Hematopoietic multipotent progenitor cell treated with erythropoietin and hydrocortisone succinate and interleukin-3 and kit ligand, for 17 days (in vitro differentiated cells): ENCODE data around the gene COG8.
"Not testable (repeated sequence)": the region's sequence is repeated elsewhere in the genome, so short reads cannot be mapped to it uniquely, and the experiment has no call there.

Experiments used
- DNase-seq: peaks from one replicate; pipeline ENCODE4 v3.0.0-alpha.2; 2015; ENCODE audit warnings: low spot score

Gene COG8

DNA sequence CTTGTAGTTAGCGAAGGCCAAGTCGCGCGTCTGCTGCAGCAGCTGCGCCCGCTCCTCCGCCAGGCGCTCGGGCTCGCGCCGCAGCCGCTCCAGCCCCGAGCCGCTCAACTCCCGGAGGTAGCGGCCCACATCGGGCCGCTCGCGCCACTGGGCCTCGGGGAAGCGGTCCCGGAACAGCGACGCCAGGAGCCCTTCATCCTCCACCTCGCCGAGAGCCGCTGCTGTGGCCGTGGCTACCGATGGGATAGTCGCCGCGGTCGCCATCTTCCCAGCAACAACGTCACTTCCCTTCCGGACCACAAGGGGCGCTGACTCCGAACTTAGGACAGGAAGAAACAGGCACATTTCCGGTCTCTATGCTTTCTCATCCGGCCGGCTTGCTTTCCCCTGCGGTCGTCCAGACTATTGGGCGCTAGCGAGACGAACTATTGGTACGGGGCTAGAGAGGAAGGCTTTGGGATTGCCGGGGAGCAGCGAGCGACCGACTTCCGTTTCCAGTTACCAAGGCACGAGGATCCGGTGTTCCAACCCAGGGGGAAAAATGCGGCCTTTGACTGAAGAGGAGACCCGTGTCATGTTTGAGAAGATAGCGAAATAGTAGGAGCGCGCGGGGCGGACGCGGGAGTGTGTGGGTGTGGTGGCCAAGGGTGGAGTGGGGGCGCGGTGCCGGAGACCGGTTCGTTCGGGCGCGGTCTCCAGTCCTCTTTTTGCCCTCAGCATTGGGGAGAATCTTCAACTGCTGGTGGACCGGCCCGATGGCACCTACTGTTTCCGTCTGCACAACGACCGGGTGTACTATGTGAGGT is at the start of gene COG8, which contains the start of gene NIP7:
TSS of gene COG8 (minus strand) at position 276 of the 806 bp plus-strand sequence. CDS start at position 264, 12 bp downstream.
TSS of gene NIP7 (plus strand) at position 484 of the 806 bp plus-strand sequence. CDS start at position 542, 58 bp downstream.
- peak; percentile 96 for DNase-seq

DNA sequence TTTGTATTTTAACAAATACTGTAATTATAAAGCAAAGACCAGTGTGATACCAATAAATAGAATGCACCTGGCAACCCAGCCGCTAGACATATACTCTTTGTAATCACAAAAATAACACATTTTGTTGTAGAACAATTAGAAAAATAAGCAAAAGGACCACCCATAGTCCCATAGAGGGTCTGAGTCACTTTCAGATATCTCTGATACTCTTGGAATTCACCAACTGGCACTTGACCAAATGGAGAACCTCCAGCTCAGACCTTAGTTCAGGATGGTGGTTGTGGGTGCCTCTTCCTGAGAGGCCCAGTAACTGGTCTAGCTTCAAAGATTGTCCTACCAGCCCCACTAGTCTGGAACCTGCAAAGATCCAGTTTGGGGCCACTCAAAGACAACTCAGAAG is 47.2 kb upstream of the COG8 start:
- DNase-seq: no peak

GRCh38 chr16:69384974-69385373 is 45.6 kb upstream of the COG8 start:
- peak; percentile 35 for DNase-seq

DNA sequence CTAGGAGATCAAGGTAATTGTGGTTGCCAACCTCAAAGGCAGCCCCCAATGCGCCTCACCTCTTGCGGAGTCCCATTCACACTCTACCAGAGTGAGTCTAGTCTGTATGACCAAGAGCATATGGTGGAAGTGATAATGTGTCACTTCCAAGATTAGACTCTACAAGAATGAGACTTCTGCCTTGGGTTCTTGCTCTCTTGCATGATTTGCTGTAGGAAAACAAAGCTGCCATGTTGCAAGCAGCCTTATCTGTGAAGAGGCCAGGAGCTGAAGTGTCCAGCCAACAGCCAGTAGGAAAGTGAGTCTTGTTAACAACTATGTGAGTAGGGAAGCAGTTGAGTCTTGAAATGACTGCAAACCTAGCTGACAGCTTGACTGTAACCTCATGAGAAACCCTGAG is 43.1 kb upstream of the COG8 start:
- DNase-seq: no peak

GRCh38 chr16:69381231-69381630 is 41.9 kb upstream of the COG8 start:
- no peak for DNase-seq

- DNase-seq: no peak
Measured at GRCh38 chr16:69378760-69379159, 39.4 kb upstream of the COG8 start.

DNA sequence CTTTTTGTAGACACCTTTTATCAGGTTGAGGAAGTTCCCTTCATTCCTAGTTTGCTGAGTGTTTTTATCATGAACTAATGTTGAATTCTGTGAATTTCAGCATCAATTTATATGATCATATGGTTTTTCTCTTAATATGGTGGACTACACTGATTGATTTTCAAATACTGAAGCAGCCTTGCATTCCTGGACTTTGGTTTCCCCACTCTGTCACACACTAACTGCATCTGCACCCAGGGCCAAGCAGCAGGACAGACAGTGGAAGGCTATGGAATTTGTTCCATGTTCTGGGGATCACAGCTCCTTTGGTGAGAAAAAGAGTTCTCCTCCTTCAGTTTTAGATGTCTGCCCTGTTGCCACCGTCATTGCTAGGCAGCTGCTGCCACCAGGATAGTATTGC is 38.7 kb upstream of the COG8 start:
- DNase-seq: no peak

DNA sequence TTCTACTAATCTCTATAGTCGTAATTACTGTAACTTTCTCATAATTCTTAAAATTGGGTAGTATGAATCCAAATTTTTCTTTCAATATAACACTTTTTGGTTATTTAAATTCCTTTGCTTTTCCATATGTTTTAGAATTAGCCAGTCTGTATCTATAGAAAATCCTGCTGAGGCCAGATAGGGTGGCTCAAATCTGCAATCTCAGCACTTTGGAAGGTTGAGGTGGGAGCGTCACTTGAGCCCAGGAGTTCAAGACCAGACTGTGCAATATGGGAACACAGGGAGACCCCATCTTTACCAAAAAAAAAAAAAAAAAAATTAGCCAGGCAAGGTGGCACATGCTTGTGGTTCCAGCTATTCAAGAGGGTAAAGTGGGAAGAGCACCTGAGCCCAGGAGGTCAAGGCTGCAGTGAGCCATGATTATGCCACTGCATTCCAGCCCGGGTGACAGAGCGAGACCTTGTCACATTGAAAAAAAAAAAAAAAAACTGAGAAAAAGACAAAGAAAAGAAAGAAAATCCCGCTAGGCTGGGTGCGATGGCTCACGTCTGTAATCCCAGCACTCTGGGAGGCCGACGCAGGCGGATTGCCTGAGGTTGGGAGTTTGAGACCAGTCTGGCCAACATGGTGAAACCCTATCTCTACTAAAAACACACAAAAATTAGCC is 37.2 kb upstream of the COG8 start:
- DNase-seq: no peak

- no peak for DNase-seq
Measured at GRCh38 chr16:69373019-69373418, 33.7 kb upstream of the COG8 start.

DNA sequence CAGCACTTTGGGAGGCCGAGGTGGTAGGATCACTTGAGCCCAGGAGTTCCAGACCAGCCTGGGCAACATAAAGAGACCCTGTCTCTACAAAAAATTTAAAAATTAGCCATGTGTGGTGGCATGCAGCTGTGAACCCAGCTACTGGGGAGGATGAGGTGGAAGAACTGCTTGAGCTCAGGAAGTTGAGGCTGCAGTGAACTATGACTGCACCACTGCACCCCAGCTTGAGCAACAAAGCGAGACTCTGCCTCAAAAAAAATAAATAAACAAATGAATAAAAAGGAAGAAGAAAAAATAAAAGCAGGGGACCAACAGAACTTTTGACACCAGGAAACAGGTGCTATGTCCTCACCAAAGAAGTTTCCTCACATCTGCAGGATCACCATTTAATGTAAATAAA is 32.2 kb upstream of the COG8 start:
- DNase-seq: no peak

DNA sequence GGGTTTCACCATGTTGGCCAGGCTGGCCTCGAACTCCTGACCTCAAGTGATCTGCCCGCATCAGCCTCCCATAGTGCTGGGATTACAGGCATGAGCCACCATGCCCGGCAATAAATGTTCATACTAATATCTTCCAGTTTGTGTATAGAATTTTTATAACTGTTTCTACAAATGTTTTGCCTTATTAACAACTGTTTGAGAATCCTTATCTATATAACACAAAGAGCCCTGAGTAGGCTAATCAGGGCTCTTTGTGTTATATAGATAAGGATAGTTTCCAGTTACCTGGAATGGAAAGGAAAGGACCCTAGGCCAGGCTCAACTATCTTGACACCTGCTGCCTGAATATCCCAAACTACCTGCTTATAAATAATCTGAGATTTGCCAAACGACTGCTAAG is 29.5 kb upstream of the COG8 start:
- no peak for DNase-seq

DNA sequence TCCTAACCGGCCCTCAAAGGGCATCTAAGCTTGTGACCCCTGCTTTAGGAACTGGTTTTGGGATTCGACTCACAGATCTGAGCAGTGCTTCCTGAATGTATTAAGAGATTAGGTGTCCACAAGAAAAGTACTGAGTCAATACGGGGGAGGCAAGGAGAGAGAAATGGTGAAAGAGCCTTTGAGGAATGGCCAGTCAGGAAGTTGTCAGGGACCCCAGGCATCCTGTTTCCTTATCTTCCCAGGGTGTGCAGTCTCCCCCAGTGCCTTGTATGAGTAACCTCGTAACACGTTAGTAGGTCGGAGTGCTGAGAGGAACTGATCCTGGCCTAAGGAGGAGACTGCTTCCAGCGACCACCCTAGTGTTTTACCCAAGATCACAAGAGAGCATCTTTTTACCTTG is 28.6 kb upstream of the COG8 start:
- no peak for DNase-seq

DNA sequence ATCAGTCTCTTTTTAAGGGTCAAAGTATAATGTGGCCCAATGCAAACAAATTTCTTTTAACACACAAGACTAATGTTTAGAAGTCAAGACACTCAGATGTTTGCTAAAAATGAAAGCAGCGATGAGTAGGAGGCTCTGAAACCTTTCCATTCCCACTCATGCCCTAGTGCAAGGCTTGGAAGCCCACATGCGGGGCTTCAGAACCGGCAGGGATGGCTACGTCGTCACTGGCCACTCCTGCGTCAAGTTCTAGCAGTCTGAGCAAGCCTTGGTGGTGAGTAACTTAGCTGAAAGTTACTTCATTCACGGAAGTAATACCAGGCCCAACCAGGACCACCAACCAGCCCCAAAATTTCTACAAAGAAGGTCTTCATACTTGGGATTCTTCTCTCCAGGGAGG is 27.1 kb upstream of the COG8 start:
- DNase-seq: no peak

DNA sequence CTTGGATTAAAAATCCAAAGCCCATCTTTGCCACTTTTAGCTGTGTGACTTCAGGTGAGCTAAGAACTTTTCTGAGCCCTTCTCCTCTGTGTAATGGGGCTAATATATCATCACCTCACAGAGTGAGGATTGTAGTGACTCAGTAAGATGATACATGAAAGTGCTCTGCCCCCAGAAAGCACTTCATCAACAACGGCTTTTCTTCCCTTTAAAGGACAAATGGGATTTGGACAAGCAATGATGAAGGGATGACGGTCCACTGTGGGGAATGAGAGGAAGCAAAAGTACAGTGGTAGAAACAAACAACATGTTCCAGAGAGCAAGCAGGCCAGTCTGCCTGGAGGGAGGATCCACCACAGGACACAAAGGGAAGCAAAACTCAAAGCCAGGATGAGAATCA is 26.5 kb upstream of the COG8 start:
- DNase-seq: no peak

DNA sequence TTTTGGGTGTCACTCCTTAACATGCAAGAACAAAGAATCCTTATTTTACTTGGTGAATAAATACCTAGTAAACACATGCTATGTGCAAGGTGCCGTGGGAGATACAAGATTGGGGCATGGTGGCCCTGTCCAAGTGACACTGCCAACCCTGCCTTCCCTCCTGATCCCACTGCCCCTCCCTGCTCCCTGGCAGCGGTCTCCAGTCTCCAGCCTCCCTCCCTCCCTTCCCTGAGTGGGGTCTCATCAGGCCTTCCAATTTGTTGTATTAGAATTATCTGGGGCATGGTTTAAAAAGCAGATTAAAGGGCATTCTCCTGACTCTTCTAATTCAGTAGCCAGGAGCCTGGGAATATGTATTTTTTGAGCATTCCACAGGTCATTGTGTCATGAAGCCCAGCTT is 24.7 kb upstream of the COG8 start:
- DNase-seq: no peak

GRCh38 chr16:69363281-69363717 is 23.9 kb upstream of the COG8 start:
- DNase-seq: no peak

DNA sequence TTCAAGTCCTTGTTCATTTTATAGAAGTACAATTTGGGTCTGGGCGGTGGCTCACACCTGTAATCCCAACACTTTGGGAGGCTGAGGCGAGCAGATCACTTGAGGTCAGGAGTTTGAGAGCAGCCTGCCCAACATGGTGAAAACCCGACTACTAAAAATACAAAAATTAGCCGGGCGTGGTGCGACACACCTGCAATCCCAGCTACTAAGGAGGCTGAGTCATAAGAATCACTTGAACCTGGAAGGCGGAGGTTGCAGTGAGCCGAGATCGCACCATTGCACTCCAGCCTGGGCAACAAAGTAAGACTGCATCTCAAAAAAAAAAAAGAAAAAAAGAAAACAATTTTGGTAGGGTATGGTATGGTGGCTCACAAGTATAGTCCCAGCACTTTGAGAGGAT is 20.7 kb upstream of the COG8 start:
- DNase-seq: not testable (repeated sequence)

- no peak for DNase-seq
Measured at GRCh38 chr16:69351309-69352027, 12.1 kb upstream of the COG8 start, which contains the start of gene TMED6. Gene TMED6, minus strand, starts transcription at chr16:69351786. Its CDS starts 33 bp downstream, at chr16:69351753.

DNA sequence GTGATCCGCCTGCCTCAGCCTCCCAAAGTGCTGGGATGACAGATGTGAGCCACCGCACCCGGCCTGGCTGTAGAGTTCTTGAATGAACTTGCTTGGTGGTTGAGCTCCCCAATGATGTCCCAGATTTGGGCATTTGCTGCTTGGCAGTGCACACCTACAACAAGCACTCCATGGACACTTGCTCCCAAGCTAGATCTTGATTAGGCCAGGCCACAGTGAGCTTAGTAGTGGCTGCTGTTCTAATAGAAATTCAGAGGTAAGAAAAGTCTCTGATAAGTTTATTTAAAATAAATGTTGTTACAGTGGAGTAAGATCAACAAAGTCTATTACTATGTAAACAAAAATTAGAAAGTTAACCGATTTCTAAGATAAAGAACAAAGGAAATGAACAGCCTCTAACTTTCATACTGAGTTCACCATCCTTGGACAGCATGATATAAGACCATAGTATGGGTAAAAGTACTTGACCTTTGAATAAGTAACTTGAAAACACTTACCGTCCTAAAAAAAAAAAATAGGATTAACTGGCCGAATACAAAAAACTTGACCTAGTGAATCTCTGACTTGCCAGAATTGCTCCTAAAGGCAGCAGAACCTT is 11.3 kb upstream of the COG8 start:
- no peak for DNase-seq

DNA sequence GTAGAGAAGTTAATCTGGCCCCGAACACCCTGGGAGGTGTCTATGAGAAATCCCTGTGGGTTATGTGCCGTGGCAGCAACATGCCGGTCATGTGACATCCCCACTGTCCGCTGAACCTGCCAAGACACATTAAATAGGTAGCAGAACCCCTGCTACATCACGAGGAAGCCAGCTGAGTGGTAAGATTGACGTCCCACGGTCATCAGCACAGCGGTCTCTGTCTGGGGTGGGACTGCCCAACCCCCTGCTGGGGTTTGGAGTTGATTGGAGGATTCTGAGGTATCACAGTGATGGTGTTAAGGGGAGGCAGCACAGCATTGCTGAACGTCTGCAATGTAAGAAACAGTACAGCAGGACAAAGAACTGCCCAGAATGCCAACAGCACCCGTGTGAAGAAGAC is 10.2 kb upstream of the COG8 start:
- no peak for DNase-seq

- DNase-seq: no peak
Measured at GRCh38 chr16:69348222-69348621, 8.9 kb upstream of the COG8 start.

DNA sequence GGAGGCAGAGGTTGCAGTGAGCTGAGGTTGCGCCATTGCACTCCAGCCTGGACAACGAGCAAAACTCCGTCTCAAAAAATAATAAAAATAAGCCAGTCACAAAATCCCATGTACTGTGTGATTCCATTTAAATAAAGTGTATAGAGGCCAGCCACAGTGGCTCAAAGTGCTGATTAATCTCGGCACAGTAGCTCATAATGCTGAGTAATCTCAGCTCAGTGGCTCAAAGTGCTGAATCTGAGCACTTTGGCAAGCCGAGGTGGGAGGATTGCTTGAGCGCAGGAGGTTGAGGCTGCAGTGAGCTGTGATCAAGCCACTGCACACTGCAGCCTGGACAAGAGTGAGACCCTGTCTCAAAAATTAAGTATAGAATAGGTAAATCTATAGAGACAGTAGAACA is 7.3 kb upstream of the COG8 start:
- DNase-seq: no peak
